Astrocyte of the spinal cord (primary cell): Measurements from ENCODE around the gene YPEL3.

ENCODE experiments used
- DNase-seq: peaks from one replicate; pipeline ENCODE4 v3.0.0; 2011; ENCODE audit warnings: low read depth, low spot score
- H3K4me3 ChIP-seq: 2 replicates; pipeline ENCODE4 v1.5.1; 2011; ENCODE audit warnings: low read depth, mild to moderate bottlenecking, low read length, moderate library complexity
- CTCF ChIP-seq: IDR thresholded peaks from 2 replicates; pipeline ENCODE4 v1.5.1; 2012; ENCODE audit warnings: low read depth, mild to moderate bottlenecking, low read length, inconsistent platforms
- in situ Hi-C: cut with HindIII; loops from 2 replicates; pipeline ENCODE4 v1.10.0; 2017; ENCODE audit warnings: low sequenced_read_pairs

YPEL3 gene

GRCh38 chr16:30085820-30086219 is 10.2 kb downstream of the YPEL3 start:
- H3K4me3 ChIP-seq = no peak overlapping the region
- TF ChIP-seq CTCF = no peak

GRCh38 chr16:30085247-30085646 is 10.8 kb downstream of the YPEL3 start:
- in situ Hi-C loops = no loop called here

More at GRCh38 chr16:30085820-30086219, 10.2 kb downstream of the YPEL3 start:
- no peak for DNase-seq
- in situ Hi-C loops = no loop called here

GRCh38 chr16:30084816-30085159 is 11.2 kb downstream of the YPEL3 start:
- in situ Hi-C loops = no loop called here
- no peak for DNase-seq
- TF ChIP-seq CTCF = no peak
- H3K4me3 ChIP-seq = no peak overlapping the region

More at GRCh38 chr16:30085247-30085646, 10.8 kb downstream of the YPEL3 start:
- H3K4me3 ChIP-seq = no peak overlapping the region
- DNase-seq = no peak
- TF ChIP-seq CTCF = no peak

GRCh38 chr16:30084096-30084815 is 11.8 kb downstream of the YPEL3 start:
- H3K4me3 ChIP-seq = no peak overlapping the region
- no peak for TF ChIP-seq CTCF
- in situ Hi-C loops = no loop called here
- no peak for DNase-seq

GRCh38 chr16:30083216-30084055 is 12.6 kb downstream of the YPEL3 start:
- in situ Hi-C loops = no loop called here

More at GRCh38 chr16:30083216-30084055, 12.6 kb downstream of the YPEL3 start:
- no peak overlapping the region for H3K4me3 ChIP-seq
- no peak for DNase-seq
- TF ChIP-seq CTCF = no peak
